GM23248 (cell line): ENCODE measurements around the gene TOM1.

Experiments used
- EZH2 ChIP-seq: fragments of 200-600 bp; sonication (generic); IDR thresholded peaks from 2 replicates; pipeline ENCODE4 v1.6.1; 2018; ENCODE audit warnings: antibody characterized with exemption, mild to moderate bottlenecking; ENCODE audit not compliant: insufficient read depth, poor library complexity, severe bottlenecking
- EZH2phosphoT487 ChIP-seq: fragments of 200-600 bp; sonication (generic); IDR thresholded peaks from 2 replicates; pipeline ENCODE4 v1.6.1; 2018; ENCODE audit warnings: antibody characterized with exemption, moderate library complexity, mild to moderate bottlenecking, low read depth; ENCODE audit not compliant: insufficient read depth

- TF ChIP-seq EZH2phosphoT487 = no peak
- TF ChIP-seq EZH2 = no peak
These were observed 67.7 kb downstream of the TOM1 start for GRCh38 chr22:35367331-35367886.
